KOPT-K1 (cell line): ENCODE measurements around the gene SSH2.
"Not testable (repeated sequence)": the region's sequence is repeated elsewhere in the genome, so short reads cannot be mapped to it uniquely, and the experiment has no call there.

Experiments
- H3K27ac ChIP-seq: fragments of 200-600 bp; sonication (generic); 2 replicates; pipeline ENCODE4 v1.5.1; 2016; ENCODE audit warnings: antibody characterized with exemption, mild to moderate bottlenecking, low read depth, low read length; ENCODE audit not compliant: poor library complexity, severe bottlenecking
- H3K36me3 ChIP-seq: fragments of 200-600 bp; sonication (generic); 2 replicates; pipeline ENCODE4 v1.5.1; 2017; ENCODE audit warnings: antibody characterized with exemption, mild to moderate bottlenecking, low read length, moderate library complexity; ENCODE audit not compliant: insufficient read depth
- H3K9me3 ChIP-seq: fragments of 200-600 bp; sonication (generic); 2 replicates; pipeline ENCODE4 v1.5.1; 2017; ENCODE audit warnings: antibody characterized with exemption, low read length, mild to moderate bottlenecking; ENCODE audit not compliant: insufficient read depth, poor library complexity, severe bottlenecking

SSH2 gene

DNA sequence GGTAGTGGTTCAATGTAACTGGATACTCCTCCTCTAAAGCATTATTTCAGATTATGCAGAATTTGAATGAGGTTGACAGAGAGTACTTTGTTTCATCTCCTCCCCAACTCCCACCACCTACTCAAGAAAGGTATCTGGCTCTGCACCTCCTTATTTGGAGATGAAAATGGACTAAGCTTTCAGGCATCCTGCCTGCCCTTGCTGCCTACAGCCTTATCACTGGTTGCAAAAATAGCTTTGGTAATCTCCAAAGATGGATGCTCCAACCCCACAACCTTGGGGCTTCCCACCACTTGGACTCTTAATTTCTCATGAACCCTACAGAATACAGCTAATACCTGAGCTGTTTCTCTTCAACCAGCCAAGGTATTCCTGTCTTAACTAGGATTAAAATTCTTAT is 262.1 kb downstream of the SSH2 start:
- Histone ChIP-seq H3K27ac (no peak overlapping the region), H3K36me3 (peaks cover 98% of the 10 kb centered on the region), H3K9me3 (no peaks in the 10 kb centered on the region)

DNA sequence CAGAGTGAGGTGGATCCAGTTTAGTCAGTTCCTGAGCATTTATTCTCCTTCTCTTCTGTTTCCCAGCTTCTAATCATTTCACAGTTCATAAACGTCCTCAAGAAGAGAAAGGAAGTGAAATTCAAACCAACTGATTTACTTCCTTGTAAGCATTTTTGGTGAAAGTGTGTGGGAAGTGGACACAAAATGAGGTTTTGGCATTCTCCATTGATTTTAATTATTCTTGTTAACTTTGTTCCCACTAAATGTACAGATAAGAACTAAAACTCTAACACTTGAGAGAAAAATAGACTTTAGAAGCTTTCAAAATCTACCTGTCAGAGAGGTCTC is 264.6 kb downstream of the SSH2 start:
- Histone ChIP-seq H3K27ac (no peak overlapping the region), H3K36me3 (peaks cover 96% of the 10 kb centered on the region), H3K9me3 (no peaks in the 10 kb centered on the region)

DNA sequence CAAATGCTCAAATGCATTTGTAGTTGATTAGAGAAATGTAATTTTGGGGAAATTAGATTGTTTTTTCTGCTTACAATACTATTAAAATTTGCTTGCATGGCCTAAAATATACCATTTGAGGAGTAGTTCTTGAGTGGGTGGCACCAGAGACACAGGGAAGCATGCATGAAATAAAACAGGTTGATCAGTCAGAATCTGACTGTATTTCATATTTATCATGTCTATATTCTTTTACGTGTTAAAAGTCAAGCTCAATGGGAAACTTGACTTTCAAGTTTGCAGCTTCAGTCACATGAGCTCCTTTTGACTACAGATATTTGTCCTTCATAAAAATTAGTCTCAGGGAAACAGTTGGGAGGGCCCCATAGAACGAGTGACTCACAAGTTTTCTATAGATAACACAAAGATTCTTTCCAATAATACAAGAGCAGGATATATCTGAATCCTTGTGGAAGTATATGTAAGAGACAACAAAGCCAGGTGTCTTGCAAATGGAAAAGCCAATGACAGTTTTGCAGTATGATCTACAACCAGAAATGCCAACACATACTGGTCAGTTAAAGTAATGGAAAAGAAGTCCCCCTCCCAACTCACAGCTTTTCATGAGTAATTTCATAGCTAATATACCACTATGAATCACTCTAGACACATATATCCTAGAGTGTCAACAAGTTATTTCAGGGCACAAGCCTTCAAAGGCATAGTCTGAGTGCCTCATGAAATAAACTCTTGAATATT is 265.1 kb downstream of the SSH2 start:
- H3K36me3 ChIP-seq: peaks cover 96% of the 10 kb centered on the region
- H3K9me3 ChIP-seq: no peaks in the 10 kb centered on the region
- H3K27ac ChIP-seq: no peak overlapping the region

DNA sequence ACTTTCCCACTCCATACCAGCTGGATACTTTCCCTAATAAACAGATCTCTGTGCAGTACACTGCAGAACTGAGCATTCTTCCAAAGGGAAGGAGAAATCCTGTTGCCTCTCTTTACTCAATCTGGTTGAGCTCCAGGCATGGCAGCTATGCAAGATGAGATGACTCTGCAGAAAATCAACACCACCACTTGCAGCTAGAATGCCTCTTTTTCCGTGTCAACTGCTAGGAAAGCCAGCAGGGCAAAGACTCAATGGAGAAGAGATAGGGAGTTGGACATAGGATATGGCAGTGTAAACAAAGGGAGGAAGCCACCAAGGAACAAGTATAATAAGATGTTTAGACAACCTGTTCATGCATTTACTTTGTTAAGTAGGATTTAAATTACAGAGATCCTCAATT is 266.9 kb downstream of the SSH2 start:
- Histone ChIP-seq H3K9me3 (no peaks in the 10 kb centered on the region), H3K27ac (no peak overlapping the region), H3K36me3 (peaks cover 84% of the 10 kb centered on the region)

DNA sequence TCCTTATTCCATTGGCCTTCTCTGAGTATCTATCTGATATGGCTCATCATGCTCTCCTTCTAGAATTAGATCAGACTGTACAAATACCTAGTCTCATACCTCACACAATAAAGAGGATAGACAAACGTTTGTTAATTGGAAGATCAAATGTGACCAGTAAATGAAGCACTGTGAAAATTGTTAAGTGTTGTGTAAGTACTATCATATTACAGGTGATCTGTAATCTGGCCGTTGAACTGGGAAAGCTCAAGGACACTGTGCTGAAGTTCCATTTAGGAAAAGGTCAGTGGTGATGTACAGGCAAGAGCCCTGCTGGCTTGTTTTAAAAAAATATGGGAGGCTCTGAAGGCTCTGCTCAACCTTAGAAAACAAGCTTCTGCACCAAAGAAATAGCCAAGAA is 268.8 kb downstream of the SSH2 start:
- no peaks in the 10 kb centered on the region for H3K9me3 ChIP-seq
- H3K27ac ChIP-seq: no peak overlapping the region
- peaks cover 82% of the 10 kb centered on the region for H3K36me3 ChIP-seq

DNA sequence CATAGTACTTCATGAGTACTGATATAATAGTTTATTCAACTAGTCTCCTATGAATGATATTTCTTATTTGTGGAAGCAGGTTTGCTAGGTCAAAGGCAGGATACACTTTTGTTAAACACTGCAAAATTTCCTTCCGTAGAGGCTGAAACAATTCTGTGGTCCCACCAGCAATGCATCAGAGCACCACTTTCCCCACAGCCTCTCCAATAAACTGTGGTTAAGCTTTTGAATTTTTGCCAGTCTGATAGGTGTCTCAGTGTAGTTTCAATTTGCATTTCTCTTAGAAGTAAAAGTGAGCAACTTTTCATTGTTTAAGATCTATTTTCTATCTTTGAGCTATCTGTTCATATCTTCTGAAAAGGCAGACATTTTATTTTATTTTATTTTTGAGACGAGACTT is 270.9 kb downstream of the SSH2 start:
- H3K27ac ChIP-seq: peak overlapping the region; percentile 33
- no peaks in the 10 kb centered on the region for H3K9me3 ChIP-seq
- peaks cover 82% of the 10 kb centered on the region for H3K36me3 ChIP-seq

DNA sequence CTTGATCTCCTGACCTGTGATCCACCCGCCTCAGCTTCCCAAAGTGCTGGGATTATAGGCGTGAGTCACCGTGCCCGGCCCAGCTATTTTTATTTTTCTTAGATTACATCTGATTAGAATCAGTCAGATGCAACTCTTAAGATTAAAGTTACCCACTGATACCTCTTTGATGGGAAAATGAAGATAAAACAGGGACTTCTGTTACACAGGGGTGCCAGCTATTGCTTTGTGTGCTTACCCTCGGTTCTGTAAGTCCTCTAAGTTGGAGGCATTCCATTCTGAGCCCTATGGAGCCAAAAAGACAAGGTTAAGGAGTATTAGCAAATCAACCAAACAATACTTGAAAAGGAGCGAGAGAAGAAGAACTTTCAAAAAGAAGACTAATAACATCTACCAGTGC is 274.7 kb downstream of the SSH2 start:
- Histone ChIP-seq H3K27ac (no peak overlapping the region), H3K9me3 (no peaks in the 10 kb centered on the region), H3K36me3 (peaks cover 76% of the 10 kb centered on the region)

DNA sequence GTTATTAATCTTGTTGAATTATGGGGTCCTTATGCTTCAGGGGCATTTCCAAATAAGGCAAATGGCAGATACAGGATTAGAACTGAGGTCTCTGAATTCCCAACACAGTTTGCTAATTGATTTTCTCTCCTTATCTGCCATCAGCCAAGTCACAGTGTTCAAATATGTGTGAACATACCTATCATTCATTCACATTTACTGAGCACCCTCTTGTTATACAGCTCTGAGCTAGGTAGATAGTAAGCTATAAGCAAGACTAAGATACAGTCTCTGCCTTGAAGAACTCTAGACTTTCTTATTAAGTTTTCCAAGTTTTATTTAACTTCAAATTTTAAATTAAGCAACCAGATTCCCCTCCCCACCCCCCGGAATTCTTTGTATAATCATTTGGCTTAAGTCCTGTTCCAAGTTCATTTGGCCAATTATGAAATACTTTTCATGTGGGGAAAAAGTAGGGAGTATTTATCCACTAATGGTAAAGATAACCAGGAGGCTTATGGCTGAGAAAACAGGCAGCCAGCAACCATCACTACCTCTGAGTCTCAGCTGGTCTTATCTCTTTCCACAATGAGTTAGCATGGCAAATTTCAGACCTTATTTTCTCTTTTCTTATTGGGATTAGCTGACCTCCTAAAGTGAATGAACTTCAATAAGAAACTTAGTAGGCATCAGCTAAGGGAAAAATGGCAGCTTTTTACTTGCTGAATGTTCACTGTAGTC is 275.9 kb downstream of the SSH2 start:
- H3K36me3 ChIP-seq: peaks cover 82% of the 10 kb centered on the region
- no peaks in the 10 kb centered on the region for H3K9me3 ChIP-seq
- no peak overlapping the region for H3K27ac ChIP-seq

DNA sequence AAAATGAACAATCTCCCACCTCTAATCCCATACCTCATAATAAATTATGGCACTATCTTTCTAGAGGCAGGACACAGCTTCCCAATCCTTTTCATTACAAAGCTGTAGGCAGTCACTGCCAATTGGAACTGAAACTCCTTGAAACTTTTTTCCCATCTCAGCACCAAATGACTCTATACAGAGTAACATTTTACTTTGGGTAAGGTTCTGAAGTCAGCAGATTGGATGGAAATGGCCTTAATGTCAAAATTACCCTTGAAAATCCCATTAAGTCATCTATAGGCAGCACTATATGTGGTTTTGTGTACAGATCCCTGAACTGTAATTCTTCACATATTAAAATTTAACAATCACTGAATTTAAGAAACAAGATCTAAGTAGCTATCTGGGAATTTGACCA is 277.1 kb downstream of the SSH2 start:
- H3K36me3 ChIP-seq: peaks cover 88% of the 10 kb centered on the region
- no peaks in the 10 kb centered on the region for H3K9me3 ChIP-seq
- H3K27ac ChIP-seq: no peak overlapping the region

DNA sequence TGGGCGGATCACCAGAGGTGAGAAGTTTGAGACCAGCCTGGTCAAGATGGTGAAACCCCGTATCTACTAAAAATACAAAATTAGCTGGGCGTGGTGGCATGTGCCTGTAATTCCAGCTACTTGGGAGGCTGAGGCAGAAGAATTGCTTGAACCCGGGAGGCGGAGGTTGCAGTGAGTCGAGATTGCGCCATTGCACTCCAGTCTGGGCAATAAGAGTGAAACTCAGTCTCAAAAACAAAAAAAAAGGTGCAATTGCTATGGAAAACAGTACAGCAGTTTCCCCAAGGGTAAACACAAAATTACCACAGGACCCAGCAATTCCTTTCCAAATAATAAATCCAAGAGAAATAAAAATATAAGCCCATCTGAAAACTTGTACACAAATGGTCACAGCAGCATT is 278.1 kb downstream of the SSH2 start:
- peaks cover 89% of the 10 kb centered on the region for H3K36me3 ChIP-seq
- H3K27ac ChIP-seq, H3K9me3 ChIP-seq: not testable (repeated sequence)

DNA sequence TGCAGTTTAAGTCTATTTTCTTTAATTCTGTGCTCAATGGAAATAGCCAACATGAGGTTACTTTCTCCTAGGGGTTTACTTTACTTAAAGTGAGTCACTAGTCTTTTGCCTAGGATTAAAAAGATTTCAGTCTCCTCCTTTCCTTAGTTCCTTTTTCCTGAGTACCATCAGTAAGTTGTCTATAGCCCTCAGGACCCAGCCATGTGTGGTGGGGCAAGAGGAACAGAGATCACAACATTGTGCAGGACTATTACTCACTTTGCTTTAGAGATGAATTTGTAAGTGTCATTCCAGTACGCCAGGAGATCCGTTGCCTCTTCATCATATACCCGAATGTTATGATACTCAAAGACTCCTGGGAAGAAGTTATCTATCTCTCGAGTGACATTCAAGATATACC is 279.6 kb downstream of the SSH2 start:
- H3K9me3 ChIP-seq: no peaks in the 10 kb centered on the region
- H3K27ac ChIP-seq: no peak overlapping the region
- H3K36me3 ChIP-seq: peaks cover 89% of the 10 kb centered on the region

DNA sequence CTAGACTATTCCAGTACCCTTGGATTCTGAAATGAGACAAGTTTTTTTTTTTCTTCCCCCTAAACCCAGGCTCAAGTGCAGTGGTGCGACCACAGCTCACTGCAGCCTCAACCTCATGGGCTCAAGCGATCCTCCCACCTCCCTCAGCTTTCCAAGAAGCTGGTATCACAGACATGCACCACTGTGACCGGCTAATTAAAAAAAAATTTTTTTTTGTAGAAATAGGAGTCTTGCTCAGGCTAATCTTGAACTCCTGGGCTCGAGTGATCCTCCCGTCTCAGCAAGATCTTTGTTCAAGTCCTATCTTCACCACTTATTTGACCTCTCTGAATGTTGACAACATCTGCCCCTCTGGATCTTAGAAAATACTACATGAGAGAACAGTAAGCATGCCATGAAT is 280.7 kb downstream of the SSH2 start:
- no peaks in the 10 kb centered on the region for H3K9me3 ChIP-seq
- H3K36me3 ChIP-seq: peaks cover 87% of the 10 kb centered on the region
- no peak overlapping the region for H3K27ac ChIP-seq

DNA sequence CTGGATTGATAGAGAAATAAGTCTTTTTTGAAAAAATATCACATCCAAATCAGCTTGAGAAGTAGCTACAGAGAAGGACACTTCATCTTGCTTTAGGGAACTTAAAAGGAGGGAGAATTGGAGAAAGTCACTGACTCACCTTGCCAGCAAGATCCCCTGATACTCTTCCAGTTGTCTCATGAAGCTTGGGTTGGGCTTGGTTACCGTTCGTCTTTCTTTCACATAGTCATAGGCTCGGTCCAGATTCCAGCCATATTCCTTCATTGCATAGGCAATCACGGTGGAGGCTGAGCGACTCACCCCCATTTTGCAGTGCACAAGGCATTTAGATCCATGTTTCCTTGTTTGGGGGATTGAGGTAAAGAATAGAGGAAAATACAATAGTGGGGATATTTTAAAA is 282.0 kb downstream of the SSH2 start:
- H3K27ac ChIP-seq: no peak overlapping the region
- H3K9me3 ChIP-seq: no peaks in the 10 kb centered on the region
- peaks cover 87% of the 10 kb centered on the region for H3K36me3 ChIP-seq

DNA sequence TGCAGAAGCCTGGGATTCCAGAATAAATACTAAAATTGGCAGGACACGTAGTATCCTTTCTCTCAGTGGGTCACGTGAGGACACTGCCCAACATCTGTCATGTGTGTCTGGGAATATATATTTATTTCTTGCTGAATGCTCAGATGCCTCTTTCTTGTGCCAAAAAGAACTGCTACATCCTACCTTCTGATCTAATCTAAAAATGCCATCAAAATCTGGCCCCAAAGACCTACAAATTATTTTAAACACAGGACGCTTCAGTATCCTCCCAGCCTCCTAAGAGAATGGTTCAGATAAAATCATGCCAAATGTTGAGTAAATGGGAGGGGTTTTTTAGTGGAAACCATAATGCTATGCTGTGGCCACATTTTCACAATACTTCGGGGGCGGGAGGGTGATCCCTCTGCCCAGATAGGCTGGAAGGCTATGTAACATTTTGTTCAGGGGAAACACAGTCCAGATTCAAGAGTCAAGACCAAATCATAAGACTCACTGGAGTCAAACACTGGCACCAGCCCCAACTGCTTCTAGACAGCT is 284.4 kb downstream of the SSH2 start:
- no peak overlapping the region for H3K27ac ChIP-seq
- H3K9me3 ChIP-seq: no peaks in the 10 kb centered on the region
- peaks cover 87% of the 10 kb centered on the region for H3K36me3 ChIP-seq

DNA sequence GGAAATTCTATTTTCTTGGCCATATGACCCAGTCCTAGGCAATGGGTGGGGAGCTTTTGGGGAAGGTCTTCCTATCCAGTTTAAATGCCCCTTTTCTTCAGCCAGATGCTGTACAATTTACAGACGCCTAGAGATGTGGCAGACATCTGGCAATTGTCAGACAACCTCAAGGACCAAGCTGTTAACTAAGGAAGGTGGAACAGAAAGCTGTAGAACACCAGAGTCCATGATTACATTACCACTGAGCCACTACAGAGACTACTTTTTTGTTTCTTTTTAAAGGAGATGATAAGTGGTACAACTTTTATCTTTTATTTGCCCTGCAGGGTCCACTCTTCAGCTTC is 286.2 kb downstream of the SSH2 start:
- peaks cover 80% of the 10 kb centered on the region for H3K36me3 ChIP-seq
- no peak overlapping the region for H3K27ac ChIP-seq
- H3K9me3 ChIP-seq: no peaks in the 10 kb centered on the region

DNA sequence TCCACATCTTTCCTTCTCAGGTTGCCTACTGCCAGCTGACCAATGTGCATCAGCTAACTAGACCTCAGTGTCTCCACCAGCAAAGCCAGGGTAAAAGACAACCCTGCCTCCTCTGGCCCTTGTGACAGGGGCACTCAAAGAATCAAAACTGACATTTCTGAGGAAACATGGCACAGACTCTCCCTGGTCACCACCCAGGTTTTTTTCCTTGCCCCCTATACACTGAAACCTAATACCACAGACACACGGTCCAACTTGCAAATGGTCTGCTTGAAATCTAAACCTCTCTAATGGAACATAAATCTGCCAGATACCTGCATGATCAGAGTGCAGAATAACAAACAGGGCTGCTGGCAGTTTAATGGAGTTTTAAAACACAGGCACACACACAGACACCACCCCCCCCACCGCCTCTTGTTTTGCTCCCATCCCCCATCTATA is 287.8 kb downstream of the SSH2 start:
- H3K9me3 ChIP-seq: no peaks in the 10 kb centered on the region
- H3K27ac ChIP-seq: no peak overlapping the region
- H3K36me3 ChIP-seq: peaks cover 67% of the 10 kb centered on the region
